ENCODE data around the gene EIPR1. TPM values are rescaled to one million over a fixed set of nuclear protein-coding genes. Genes with fewer than 3 reads are reported as not detected.

The EIPR1 gene
- total and polyA plus RNA-seq, 2 experiments from 2014 or later: 17.4 to 46.3 TPM

DNA sequence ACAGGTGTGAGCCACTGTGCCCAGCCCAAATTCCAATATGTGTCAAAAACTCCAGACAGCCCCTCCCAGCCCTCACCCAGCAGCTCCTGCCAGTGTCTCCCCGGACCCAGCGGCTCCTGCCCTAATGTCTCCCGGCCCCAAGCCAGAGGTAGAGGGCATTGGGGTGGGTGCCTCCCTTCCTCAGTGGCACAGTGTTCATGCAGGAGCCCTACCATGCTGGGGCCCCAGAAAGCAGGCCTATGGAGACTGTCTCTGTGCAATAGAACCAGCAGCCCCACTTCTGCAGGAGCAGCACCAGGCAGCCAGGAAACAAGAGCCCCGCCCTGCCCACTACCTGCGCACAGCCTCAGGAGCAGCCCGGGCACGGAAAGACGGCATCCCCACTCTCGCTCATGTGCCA is 70.4 kb downstream of the EIPR1 start:
- Mint-ChIP-seq H3K27me3 (ENCODE audit: insufficient read depth, low read depth, poor library complexity) (peaks cover 7% of the 10 kb centered on the region), H3K9me3 (no peaks in the 10 kb centered on the region; the same call in 2 of the 3 replicates), H3K36me3 (ENCODE audit: low read depth) (peaks cover 6% of the 10 kb centered on the region; the same call in 1 of the 3 replicates), H3K27ac (no peak overlapping the region), H3K4me1 (peaks cover 35% of the 10 kb centered on the region), H3K4me3 (no peak overlapping the region)
- no peak overlapping the region for H3K27ac ChIP-seq (ENCODE audit: low read depth)
- no peaks in the 10 kb centered on the region for H3K27me3 ChIP-seq (ENCODE audit: insufficient read depth)
- H3K4me1 ChIP-seq (ENCODE audit: insufficient read depth): peaks cover 10% of the 10 kb centered on the region; the same call in 1 of the 2 replicates
- H4K20me1 ChIP-seq (replicated peaks; ENCODE audit: insufficient read depth): peaks cover 4% of the 10 kb centered on the region; the same call in 1 of the 2 replicates
- no peak overlapping the region for H3K4me2 ChIP-seq
- no peak overlapping the region for H2AFZ ChIP-seq
- H3K4me3 ChIP-seq: no peak overlapping the region
- no peaks in the 10 kb centered on the region for H3F3A ChIP-seq (replicated peaks; ENCODE audit: low read depth)
- no peaks in the 10 kb centered on the region for H3K36me3 ChIP-seq (ENCODE audit: insufficient read depth)
- H3K9me2 ChIP-seq (ENCODE audit: insufficient read depth): no peaks in the 10 kb centered on the region
- peaks cover 11% of the 10 kb centered on the region; the same call in 1 of the 2 replicates for H3K79me2 ChIP-seq (replicated peaks; ENCODE audit: insufficient read depth)
- DNase-seq (ENCODE audit: low spot score) (no peak), ATAC-seq (no peak)
- TF ChIP-seq EZH2 (IDR thresholded peaks at IDR 0.05; ENCODE audit: low read depth, unreplicated experiment) (no peak), NANOG (IDR thresholded peaks at IDR 0.05; ENCODE audit: borderline replicate concordance) (no peak), CTCF (conservative IDR thresholded peaks at IDR 0.05; ENCODE audit: low read depth in 2 of 2) (no peak)
- TF ChIP-seq, protein P1, sequence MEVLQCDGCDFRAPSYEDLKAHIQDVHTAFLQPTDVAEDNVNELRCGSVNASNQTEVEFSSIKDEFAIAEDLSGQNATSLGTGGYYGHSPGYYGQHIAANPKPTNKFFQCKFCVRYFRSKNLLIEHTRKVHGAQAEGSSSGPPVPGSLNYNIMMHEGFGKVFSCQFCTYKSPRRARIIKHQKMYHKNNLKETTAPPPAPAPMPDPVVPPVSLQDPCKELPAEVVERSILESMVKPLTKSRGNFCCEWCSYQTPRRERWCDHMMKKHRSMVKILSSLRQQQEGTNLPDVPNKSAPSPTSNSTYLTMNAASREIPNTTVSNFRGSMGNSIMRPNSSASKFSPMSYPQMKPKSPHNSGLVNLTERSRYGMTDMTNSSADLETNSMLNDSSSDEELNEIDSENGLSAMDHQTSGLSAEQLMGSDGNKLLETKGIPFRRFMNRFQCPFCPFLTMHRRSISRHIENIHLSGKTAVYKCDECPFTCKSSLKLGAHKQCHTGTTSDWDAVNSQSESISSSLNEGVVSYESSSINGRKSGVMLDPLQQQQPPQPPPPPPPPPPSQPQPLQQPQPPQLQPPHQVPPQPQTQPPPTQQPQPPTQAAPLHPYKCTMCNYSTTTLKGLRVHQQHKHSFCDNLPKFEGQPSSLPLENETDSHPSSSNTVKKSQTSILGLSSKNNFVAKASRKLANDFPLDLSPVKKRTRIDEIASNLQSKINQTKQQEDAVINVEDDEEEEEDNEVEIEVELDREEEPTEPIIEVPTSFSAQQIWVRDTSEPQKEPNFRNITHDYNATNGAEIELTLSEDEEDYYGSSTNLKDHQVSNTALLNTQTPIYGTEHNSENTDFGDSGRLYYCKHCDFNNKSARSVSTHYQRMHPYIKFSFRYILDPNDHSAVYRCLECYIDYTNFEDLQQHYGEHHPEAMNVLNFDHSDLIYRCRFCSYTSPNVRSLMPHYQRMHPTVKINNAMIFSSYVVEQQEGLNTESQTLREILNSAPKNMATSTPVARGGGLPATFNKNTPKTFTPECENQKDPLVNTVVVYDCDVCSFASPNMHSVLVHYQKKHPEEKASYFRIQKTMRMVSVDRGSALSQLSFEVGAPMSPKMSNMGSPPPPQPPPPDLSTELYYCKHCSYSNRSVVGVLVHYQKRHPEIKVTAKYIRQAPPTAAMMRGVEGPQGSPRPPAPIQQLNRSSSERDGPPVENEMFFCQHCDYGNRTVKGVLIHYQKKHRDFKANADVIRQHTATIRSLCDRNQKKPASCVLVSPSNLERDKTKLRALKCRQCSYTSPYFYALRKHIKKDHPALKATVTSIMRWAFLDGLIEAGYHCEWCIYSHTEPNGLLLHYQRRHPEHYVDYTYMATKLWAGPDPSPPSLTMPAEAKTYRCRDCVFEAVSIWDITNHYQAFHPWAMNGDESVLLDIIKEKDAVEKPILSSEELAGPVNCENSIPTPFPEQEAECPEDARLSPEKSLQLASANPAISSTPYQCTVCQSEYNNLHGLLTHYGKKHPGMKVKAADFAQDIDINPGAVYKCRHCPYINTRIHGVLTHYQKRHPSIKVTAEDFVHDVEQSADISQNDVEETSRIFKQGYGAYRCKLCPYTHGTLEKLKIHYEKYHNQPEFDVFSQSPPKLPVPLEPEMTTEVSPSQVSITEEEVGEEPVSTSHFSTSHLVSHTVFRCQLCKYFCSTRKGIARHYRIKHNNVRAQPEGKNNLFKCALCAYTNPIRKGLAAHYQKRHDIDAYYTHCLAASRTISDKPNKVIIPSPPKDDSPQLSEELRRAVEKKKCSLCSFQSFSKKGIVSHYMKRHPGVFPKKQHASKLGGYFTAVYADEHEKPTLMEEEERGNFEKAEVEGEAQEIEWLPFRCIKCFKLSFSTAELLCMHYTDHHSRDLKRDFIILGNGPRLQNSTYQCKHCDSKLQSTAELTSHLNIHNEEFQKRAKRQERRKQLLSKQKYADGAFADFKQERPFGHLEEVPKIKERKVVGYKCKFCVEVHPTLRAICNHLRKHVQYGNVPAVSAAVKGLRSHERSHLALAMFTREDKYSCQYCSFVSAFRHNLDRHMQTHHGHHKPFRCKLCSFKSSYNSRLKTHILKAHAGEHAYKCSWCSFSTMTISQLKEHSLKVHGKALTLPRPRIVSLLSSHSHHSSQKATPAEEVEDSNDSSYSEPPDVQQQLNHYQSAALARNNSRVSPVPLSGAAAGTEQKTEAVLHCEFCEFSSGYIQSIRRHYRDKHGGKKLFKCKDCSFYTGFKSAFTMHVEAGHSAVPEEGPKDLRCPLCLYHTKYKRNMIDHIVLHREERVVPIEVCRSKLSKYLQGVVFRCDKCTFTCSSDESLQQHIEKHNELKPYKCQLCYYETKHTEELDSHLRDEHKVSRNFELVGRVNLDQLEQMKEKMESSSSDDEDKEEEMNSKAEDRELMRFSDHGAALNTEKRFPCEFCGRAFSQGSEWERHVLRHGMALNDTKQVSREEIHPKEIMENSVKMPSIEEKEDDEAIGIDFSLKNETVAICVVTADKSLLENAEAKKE (CRISPR knock-in tag; IDR thresholded peaks at IDR 0.05): no peak
